ENCODE data around the gene PLS1.

DNA sequence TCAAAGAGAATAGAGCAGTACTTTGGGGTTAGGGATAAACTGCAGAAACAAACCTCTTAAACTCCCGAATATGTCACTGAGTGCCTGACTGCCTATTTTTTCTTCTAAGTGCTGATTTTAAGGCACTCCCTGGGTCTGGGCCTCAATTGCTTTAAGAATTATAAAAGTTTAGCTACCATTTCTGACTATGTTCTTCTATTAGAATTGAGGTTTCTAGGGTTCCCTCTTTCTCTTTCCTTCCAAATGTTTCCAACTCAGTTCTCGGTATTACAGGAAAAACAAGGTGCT, 28.9 kb downstream of the PLS1 start:
- TF ChIP-seq, protein P1, sequence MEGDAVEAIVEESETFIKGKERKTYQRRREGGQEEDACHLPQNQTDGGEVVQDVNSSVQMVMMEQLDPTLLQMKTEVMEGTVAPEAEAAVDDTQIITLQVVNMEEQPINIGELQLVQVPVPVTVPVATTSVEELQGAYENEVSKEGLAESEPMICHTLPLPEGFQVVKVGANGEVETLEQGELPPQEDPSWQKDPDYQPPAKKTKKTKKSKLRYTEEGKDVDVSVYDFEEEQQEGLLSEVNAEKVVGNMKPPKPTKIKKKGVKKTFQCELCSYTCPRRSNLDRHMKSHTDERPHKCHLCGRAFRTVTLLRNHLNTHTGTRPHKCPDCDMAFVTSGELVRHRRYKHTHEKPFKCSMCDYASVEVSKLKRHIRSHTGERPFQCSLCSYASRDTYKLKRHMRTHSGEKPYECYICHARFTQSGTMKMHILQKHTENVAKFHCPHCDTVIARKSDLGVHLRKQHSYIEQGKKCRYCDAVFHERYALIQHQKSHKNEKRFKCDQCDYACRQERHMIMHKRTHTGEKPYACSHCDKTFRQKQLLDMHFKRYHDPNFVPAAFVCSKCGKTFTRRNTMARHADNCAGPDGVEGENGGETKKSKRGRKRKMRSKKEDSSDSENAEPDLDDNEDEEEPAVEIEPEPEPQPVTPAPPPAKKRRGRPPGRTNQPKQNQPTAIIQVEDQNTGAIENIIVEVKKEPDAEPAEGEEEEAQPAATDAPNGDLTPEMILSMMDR (IDR thresholded peaks at IDR 0.05; ENCODE audit: low read length): no peak
- no peak for TF ChIP-seq EZH2 (IDR thresholded peaks at IDR 0.05; ENCODE audit: borderline replicate concordance, low read length)
